Osteoblast (primary cell): Measurements from ENCODE around the gene RDH12. TPM values are rescaled to one million over a fixed set of nuclear protein-coding genes. Genes with fewer than 3 reads are reported as not detected.

Experiments
- DNase-seq: peaks from one replicate; pipeline ENCODE4 v3.0.0; 2011; ENCODE audit warnings: low spot score, mixed read lengths; ENCODE audit not compliant: insufficient read length; ENCODE audit errors: missing footprints
- H2AFZ ChIP-seq: 2 replicates; pipeline ENCODE4 v1.6.0; 2011; ENCODE audit warnings: mild to moderate bottlenecking, low read length
- H3K27ac ChIP-seq: 2 replicates; pipeline ENCODE4 v1.5.1; 2011; ENCODE audit warnings: mild to moderate bottlenecking, low read depth, low read length, moderate library complexity
- H3K27me3 ChIP-seq: 2 replicates; pipeline ENCODE4 v1.6.0; 2012; ENCODE audit warnings: mild to moderate bottlenecking, control low read depth, inconsistent platforms, low read length, moderate library complexity; ENCODE audit not compliant: insufficient read depth
- H3K36me3 ChIP-seq: 2 replicates; pipeline ENCODE4 v1.5.1; 2011; ENCODE audit warnings: mild to moderate bottlenecking, low read length, control low read depth, moderate library complexity; ENCODE audit not compliant: insufficient read depth
- H3K4me1 ChIP-seq: 2 replicates; pipeline ENCODE4 v1.5.1; 2011; ENCODE audit warnings: mild to moderate bottlenecking, low read length, control low read depth, moderate library complexity; ENCODE audit not compliant: insufficient read depth
- H3K4me2 ChIP-seq: 2 replicates; pipeline ENCODE4 v1.6.0; 2011; ENCODE audit warnings: mild to moderate bottlenecking, low read length; ENCODE audit not compliant: insufficient read depth
- H3K4me3 ChIP-seq: fragments of 200-600 bp; sonication (generic); 3 replicates; pipeline ENCODE4 v1.5.1; 2012; ENCODE audit warnings: mild to moderate bottlenecking, low read length, inconsistent platforms; ENCODE audit not compliant: insufficient read depth
- H3K79me2 ChIP-seq: 2 replicates; pipeline ENCODE4 v1.6.0; 2012; ENCODE audit warnings: mild to moderate bottlenecking, low read length, control low read depth, inconsistent platforms; ENCODE audit not compliant: insufficient read depth
- H3K9me3 ChIP-seq: 2 replicates; pipeline ENCODE4 v1.5.1; 2011; ENCODE audit warnings: low read depth, low read length, control low read depth
- H4K20me1 ChIP-seq: 2 replicates; pipeline ENCODE4 v1.6.0; 2012; ENCODE audit warnings: mild to moderate bottlenecking, low read length, control low read depth; ENCODE audit not compliant: insufficient read depth
- CTCF ChIP-seq: IDR thresholded peaks from 2 replicates; pipeline ENCODE4 v1.5.1; 2011; ENCODE audit warnings: mild to moderate bottlenecking, low read depth, low read length, moderate library complexity; ENCODE audit errors: extremely low read depth
- total RNA-seq: library from RNA; depleted of rRNA; stranded (reverse); fragments of >200 nt; gene quantifications from 2 replicates; pipeline ENCODE4 v1.2.3, GENCODE V29; 2012

Gene RDH12
- total RNA-seq, 1 donor: not detected

GRCh38 chr14:67719866-67720265 lies 18.2 kb downstream of the RDH12 start:
- Histone ChIP-seq H3K79me2 (no peaks in the 10 kb centered on the region), H3K4me1 (no peaks in the 10 kb centered on the region), H3K27me3 (peaks cover 30% of the 10 kb centered on the region), H3K27ac (no peak overlapping the region), H2AFZ (no peak overlapping the region), H3K4me2 (no peak overlapping the region), H4K20me1 (no peaks in the 10 kb centered on the region), H3K4me3 (no peak overlapping the region), H3K9me3 (no peaks in the 10 kb centered on the region), H3K36me3 (no peaks in the 10 kb centered on the region)
- no peak for DNase-seq
- TF ChIP-seq CTCF: no peak

GRCh38 chr14:67721875-67722274 lies 20.2 kb downstream of the RDH12 start:
- Histone ChIP-seq H2AFZ (peak overlapping the region; percentile 10), H3K4me2 (peak overlapping the region; percentile 44), H3K27ac (no peak overlapping the region), H3K4me3 (no peak overlapping the region), H3K4me1 (no peaks in the 10 kb centered on the region), H3K9me3 (no peaks in the 10 kb centered on the region), H3K36me3 (no peaks in the 10 kb centered on the region), H3K27me3 (peaks cover 48% of the 10 kb centered on the region), H4K20me1 (no peaks in the 10 kb centered on the region), H3K79me2 (no peaks in the 10 kb centered on the region)
- no peak for DNase-seq
- TF ChIP-seq CTCF: no peak

- H3K36me3 ChIP-seq: no peaks in the 10 kb centered on the region
- DNase-seq: no peak
- no peak overlapping the region for H3K4me3 ChIP-seq
- no peak for TF ChIP-seq CTCF
- no peaks in the 10 kb centered on the region for H4K20me1 ChIP-seq
- peaks cover 50% of the 10 kb centered on the region for H3K27me3 ChIP-seq
- no peaks in the 10 kb centered on the region for H3K79me2 ChIP-seq
- no peak overlapping the region for H3K27ac ChIP-seq
- H2AFZ ChIP-seq: peak overlapping the region; percentile 54
- H3K9me3 ChIP-seq: no peaks in the 10 kb centered on the region
- peak overlapping the region; percentile 44 for H3K4me2 ChIP-seq
- no peaks in the 10 kb centered on the region for H3K4me1 ChIP-seq
Observed at GRCh38 chr14:67722293-67722692, 20.6 kb downstream of the RDH12 start.

- Histone ChIP-seq H3K27me3 (peaks cover 62% of the 10 kb centered on the region), H3K36me3 (no peaks in the 10 kb centered on the region)
Observed at GRCh38 chr14:67725171-67725570, 23.5 kb downstream of the RDH12 start.

More at GRCh38 chr14:67725171-67725570, 23.5 kb downstream of the RDH12 start:
- no peaks in the 10 kb centered on the region for H4K20me1 ChIP-seq
- no peak for DNase-seq
- no peak overlapping the region for H3K27ac ChIP-seq
- H3K4me1 ChIP-seq: no peaks in the 10 kb centered on the region
- no peak overlapping the region for H3K4me2 ChIP-seq
- no peak overlapping the region for H2AFZ ChIP-seq
- no peak for TF ChIP-seq CTCF
- H3K4me3 ChIP-seq: no peak overlapping the region
- H3K79me2 ChIP-seq: no peaks in the 10 kb centered on the region
- no peaks in the 10 kb centered on the region for H3K9me3 ChIP-seq
